ENCODE measurements around the gene KRTAP4-9.

GRCh38 chr17:41127371-41127770 is 22.2 kb downstream of the KRTAP4-9 start:
- no peak for TF ChIP-seq CTCF (IDR thresholded peaks at IDR 0.05)
- TF ChIP-seq POLR2A (IDR thresholded peaks at IDR 0.05), result no peak
